Astrocyte of the spinal cord (primary cell): Measurements from ENCODE around the gene HECW1.

ENCODE experiments used
- DNase-seq: peaks from one replicate; pipeline ENCODE4 v3.0.0; 2011; ENCODE audit warnings: low read depth, low spot score
- H3K4me3 ChIP-seq: 2 replicates; pipeline ENCODE4 v1.5.1; 2011; ENCODE audit warnings: low read depth, mild to moderate bottlenecking, low read length, moderate library complexity
- in situ Hi-C: cut with HindIII; loops from 2 replicates; pipeline ENCODE4 v1.10.0; 2017; ENCODE audit warnings: low sequenced_read_pairs
- TF ChIP-seq, protein P1 (sequence below): IDR thresholded peaks from 2 replicates; pipeline ENCODE4 v1.5.1; 2012; ENCODE audit warnings: low read depth, mild to moderate bottlenecking, low read length, inconsistent platforms

Gene HECW1

DNA sequence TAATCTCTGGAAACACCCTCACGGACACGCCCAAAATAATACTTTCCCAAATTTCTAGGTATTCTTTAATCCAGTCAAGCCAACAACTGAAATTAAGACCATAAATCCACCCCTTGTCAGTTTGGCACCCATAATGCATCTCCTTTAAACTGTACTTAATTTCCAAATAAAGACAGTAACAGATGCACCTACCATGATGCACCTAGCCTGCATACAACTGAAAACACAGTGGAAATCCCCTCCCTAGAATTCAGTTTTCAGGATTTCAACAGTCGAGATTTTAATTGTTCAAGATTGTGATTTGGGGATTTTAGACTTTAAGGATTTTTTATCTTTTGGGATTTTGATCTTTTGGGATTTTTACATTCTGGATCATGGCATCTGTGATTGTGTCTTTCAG, 487.6 kb downstream of the HECW1 start:
- TF ChIP-seq, protein P1, sequence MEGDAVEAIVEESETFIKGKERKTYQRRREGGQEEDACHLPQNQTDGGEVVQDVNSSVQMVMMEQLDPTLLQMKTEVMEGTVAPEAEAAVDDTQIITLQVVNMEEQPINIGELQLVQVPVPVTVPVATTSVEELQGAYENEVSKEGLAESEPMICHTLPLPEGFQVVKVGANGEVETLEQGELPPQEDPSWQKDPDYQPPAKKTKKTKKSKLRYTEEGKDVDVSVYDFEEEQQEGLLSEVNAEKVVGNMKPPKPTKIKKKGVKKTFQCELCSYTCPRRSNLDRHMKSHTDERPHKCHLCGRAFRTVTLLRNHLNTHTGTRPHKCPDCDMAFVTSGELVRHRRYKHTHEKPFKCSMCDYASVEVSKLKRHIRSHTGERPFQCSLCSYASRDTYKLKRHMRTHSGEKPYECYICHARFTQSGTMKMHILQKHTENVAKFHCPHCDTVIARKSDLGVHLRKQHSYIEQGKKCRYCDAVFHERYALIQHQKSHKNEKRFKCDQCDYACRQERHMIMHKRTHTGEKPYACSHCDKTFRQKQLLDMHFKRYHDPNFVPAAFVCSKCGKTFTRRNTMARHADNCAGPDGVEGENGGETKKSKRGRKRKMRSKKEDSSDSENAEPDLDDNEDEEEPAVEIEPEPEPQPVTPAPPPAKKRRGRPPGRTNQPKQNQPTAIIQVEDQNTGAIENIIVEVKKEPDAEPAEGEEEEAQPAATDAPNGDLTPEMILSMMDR: no peak

DNA sequence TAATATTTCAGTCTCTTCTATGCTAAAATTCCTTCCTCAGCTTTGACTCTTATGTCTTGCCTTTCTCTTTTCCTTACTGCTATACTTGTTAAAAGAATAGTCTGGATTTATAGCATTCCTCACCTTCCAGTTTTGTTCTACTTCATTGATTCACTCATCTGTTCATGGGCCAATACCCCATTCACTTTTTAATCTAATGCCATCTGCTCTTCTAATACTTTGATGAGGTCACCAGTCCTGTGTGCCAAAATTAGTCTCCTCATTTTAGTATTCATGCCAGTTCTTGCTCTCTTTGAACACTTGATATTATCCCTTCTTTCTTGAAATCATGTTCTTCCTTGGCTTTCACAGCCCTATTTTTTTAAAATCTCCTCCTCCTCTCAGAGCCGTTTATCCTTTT, 489.8 kb downstream of the HECW1 start:
- no peak for DNase-seq
- TF ChIP-seq, protein P1: no peak
- in situ Hi-C loops: no loop called here
- no peak overlapping the region for H3K4me3 ChIP-seq

More for the DNA sequence above, 487.6 kb downstream of the HECW1 start:
- in situ Hi-C loops: no loop called here
- DNase-seq: no peak
- H3K4me3 ChIP-seq: no peak overlapping the region

DNA sequence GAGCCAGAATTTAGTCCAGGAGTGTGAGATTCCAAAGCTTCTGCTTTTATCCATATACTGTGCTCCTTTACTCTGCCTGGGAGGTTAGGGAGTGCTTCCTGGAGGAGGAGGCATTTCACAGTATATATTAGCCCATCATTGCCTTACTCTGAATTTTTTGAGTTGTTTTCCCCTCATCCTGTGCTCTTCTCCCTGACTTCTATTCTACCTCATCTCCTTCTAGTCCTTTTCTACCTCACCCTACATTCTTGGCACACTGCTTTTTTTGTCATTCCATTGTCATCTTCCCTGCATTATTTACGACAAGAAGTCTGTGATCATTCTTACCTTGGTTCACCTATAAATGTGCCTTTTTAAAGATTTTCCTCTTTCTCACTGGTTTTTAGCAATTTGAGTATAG, 491.8 kb downstream of the HECW1 start:
- no peak for DNase-seq
- H3K4me3 ChIP-seq: no peak overlapping the region
- TF ChIP-seq, protein P1: no peak
- in situ Hi-C loops: no loop called here

GRCh38 chr7:43609097-43609496, 496.6 kb downstream of the HECW1 start:
- no peak for DNase-seq
- in situ Hi-C loops: no loop called here
- TF ChIP-seq, protein P1: no peak
- H3K4me3 ChIP-seq: no peak overlapping the region

GRCh38 chr7:43612128-43612527, 499.7 kb downstream of the HECW1 start:
- H3K4me3 ChIP-seq: no peak overlapping the region
- no peak for DNase-seq
- TF ChIP-seq, protein P1: no peak
- in situ Hi-C loops: no loop called here

GRCh38 chr7:43612599-43613589, 500.4 kb downstream of the HECW1 start:
- DNase-seq: peak; percentile 67
- TF ChIP-seq, protein P1: no peak
- in situ Hi-C loops: no loop called here
- H3K4me3 ChIP-seq: no peak overlapping the region
